ENCODE results near the gene KRT73.

Gene KRT73

GRCh38 chr12:52645120-52645761 lies 26.9 kb upstream of the KRT73 start:
- Mint-ChIP-seq H3K27me3 (ENCODE audit: low read depth, poor library complexity) (peaks cover 8% of the 10 kb centered on the region), H3K4me1 (peaks cover 3% of the 10 kb centered on the region), H3K36me3 (ENCODE audit: low read depth) (no peaks in the 10 kb centered on the region), H3K9me3 (no peaks in the 10 kb centered on the region), H3K27ac (no peak overlapping the region), H3K4me3 (no peak overlapping the region)
- TF ChIP-seq CTCF (IDR thresholded peaks at IDR 0.05), result no peak
- no peak for DNase-seq

GRCh38 chr12:52644078-52644415 lies 25.7 kb upstream of the KRT73 start:
- Mint-ChIP-seq H3K9me3 (no peaks in the 10 kb centered on the region), H3K27ac (no peak overlapping the region), H3K4me3 (no peak overlapping the region), H3K36me3 (ENCODE audit: low read depth) (no peaks in the 10 kb centered on the region), H3K4me1 (no peaks in the 10 kb centered on the region), H3K27me3 (ENCODE audit: low read depth, poor library complexity) (peaks cover 8% of the 10 kb centered on the region)
- no peak for TF ChIP-seq CTCF (IDR thresholded peaks at IDR 0.05)
- no peak for DNase-seq

GRCh38 chr12:52643233-52644077 lies 25.1 kb upstream of the KRT73 start:
- Mint-ChIP-seq H3K27ac (no peak overlapping the region), H3K36me3 (ENCODE audit: low read depth) (no peaks in the 10 kb centered on the region), H3K9me3 (no peaks in the 10 kb centered on the region), H3K4me1 (no peaks in the 10 kb centered on the region), H3K4me3 (no peak overlapping the region), H3K27me3 (ENCODE audit: low read depth, poor library complexity) (peaks cover 8% of the 10 kb centered on the region)
- DNase-seq, result no peak
- no peak for TF ChIP-seq CTCF (IDR thresholded peaks at IDR 0.05)

- no peaks in the 10 kb centered on the region for H3K36me3 Mint-ChIP-seq (ENCODE audit: low read depth)
- no peaks in the 10 kb centered on the region for H3K9me3 Mint-ChIP-seq
- no peaks in the 10 kb centered on the region for H3K4me1 Mint-ChIP-seq
- no peak for TF ChIP-seq CTCF (IDR thresholded peaks at IDR 0.05)
- H3K27me3 Mint-ChIP-seq (ENCODE audit: low read depth, poor library complexity), result peaks cover 4% of the 10 kb centered on the region
- no peak overlapping the region for H3K27ac Mint-ChIP-seq
- H3K4me3 Mint-ChIP-seq, result no peak overlapping the region
- DNase-seq, result no peak
These were observed 23.1 kb upstream of the KRT73 start for GRCh38 chr12:52641468-52641867.

- no peaks in the 10 kb centered on the region for H3K4me1 Mint-ChIP-seq
- no peaks in the 10 kb centered on the region for H3K9me3 Mint-ChIP-seq
- peaks cover 12% of the 10 kb centered on the region for H3K27me3 Mint-ChIP-seq (ENCODE audit: low read depth, poor library complexity)
- H3K4me3 Mint-ChIP-seq, result no peak overlapping the region
- H3K27ac Mint-ChIP-seq, result no peak overlapping the region
- H3K36me3 Mint-ChIP-seq (ENCODE audit: low read depth), result no peaks in the 10 kb centered on the region
- TF ChIP-seq CTCF (IDR thresholded peaks at IDR 0.05), result no peak
- no peak for DNase-seq
These were observed 18.9 kb upstream of the KRT73 start for GRCh38 chr12:52637299-52637698.

All from nephron progenitor cell (in vitro differentiated cells).